SJSA1 (cell line): ENCODE data around the gene PEX14. TPM values are rescaled to one million over a fixed set of nuclear protein-coding genes. Genes with fewer than 3 reads are reported as not detected.

Experiments used
- DNase-seq, 2 experiments: peaks; one replicate each; pipeline ENCODE4 v3.0.0-alpha.2; 2015 to 2020; ENCODE audit warnings: low spot score in 2 of 2, low read depth in 1 of 2
- H3K27ac ChIP-seq: fragments of 250-450 bp; sonication (Bioruptor Pico); 2 replicates; pipeline ENCODE4 v1.5.1; 2020; ENCODE audit warnings: mild to moderate bottlenecking, moderate library complexity
- H3K27me3 ChIP-seq: fragments of 250-450 bp; sonication (Bioruptor Pico); replicated peaks from 2 replicates; pipeline ENCODE4 v1.5.1; 2020; ENCODE audit warnings: mild to moderate bottlenecking, moderate library complexity
- H3K36me3 ChIP-seq: fragments of 250-450 bp; sonication (Bioruptor Pico); 2 replicates; pipeline ENCODE4 v1.5.1; 2020; ENCODE audit warnings: mild to moderate bottlenecking
- H3K4me1 ChIP-seq: fragments of 250-450 bp; sonication (Bioruptor Pico); replicated peaks from 2 replicates; pipeline ENCODE4 v1.6.1; 2021; ENCODE audit warnings: mild to moderate bottlenecking
- H3K4me3 ChIP-seq: fragments of 250-450 bp; sonication (Bioruptor Pico); 2 replicates; pipeline ENCODE4 v1.5.1; 2020; ENCODE audit warnings: mild to moderate bottlenecking
- H3K9me3 ChIP-seq: fragments of 250-450 bp; sonication (Bioruptor Pico); replicated peaks from 2 replicates; pipeline ENCODE4 v1.5.1; 2020; ENCODE audit warnings: mild to moderate bottlenecking
- total RNA-seq: library from RNA; depleted of rRNA; stranded (reverse); fragments of >200 nt; shearing (Covaris generic); gene quantifications from 2 replicates; pipeline ENCODE4 v1.2.3, GENCODE V29; 2014

The PEX14 gene
- total RNA-seq, 1 experiment from 2014 or later, result 13.8 TPM

DNA sequence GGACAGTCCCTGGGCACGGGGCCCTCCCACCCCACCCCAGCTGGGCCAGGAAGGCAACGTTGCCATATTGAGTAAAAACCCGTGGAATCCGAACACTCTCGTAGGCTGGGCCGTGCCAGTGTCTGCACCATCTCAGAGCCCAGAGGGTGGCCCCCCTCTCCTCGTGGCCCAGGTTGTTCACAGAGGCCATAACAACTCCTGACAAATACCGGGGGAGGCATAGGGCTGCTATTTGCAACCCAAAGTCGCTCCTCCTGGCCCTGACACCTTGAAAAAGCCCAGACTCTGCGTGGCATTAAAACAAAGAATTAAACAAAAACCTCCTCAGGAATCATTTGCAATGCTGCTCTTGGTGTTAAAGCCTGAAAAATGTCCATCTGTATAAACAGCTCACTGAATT lies 180.3 kb downstream of the PEX14 start:
- Histone ChIP-seq H3K27me3 (peaks cover 13% of the 10 kb centered on the region), H3K4me1 (no peaks in the 10 kb centered on the region), H3K36me3 (no peaks in the 10 kb centered on the region), H3K9me3 (no peaks in the 10 kb centered on the region), H3K27ac (no peak overlapping the region), H3K4me3 (no peak overlapping the region)
- no peak for DNase-seq

DNA sequence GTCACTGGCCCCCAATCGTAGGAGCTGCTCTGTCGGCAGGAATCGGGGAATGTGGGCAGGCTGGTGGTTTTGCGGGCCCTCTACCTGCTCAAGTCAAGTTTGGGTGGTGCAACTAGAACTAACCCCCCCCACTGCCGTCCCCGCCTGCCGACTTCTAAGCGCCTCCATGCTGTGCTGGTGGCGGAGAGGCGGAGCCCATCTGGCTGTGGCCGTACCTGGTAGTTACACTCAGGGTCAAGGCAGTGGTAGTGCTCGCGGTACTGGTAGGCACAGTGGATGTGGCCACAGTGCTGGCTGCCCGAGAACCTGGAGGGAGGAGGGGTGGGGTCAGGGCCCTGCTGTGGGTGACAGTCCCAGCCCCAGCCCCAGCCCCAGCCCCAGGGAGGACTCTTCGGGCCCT lies 181.7 kb downstream of the PEX14 start:
- Histone ChIP-seq H3K27me3 (peaks cover 13% of the 10 kb centered on the region), H3K36me3 (no peaks in the 10 kb centered on the region), H3K4me3 (no peak overlapping the region), H3K9me3 (no peaks in the 10 kb centered on the region), H3K4me1 (no peaks in the 10 kb centered on the region), H3K27ac (no peak overlapping the region)
- DNase-seq, result no peak

DNA sequence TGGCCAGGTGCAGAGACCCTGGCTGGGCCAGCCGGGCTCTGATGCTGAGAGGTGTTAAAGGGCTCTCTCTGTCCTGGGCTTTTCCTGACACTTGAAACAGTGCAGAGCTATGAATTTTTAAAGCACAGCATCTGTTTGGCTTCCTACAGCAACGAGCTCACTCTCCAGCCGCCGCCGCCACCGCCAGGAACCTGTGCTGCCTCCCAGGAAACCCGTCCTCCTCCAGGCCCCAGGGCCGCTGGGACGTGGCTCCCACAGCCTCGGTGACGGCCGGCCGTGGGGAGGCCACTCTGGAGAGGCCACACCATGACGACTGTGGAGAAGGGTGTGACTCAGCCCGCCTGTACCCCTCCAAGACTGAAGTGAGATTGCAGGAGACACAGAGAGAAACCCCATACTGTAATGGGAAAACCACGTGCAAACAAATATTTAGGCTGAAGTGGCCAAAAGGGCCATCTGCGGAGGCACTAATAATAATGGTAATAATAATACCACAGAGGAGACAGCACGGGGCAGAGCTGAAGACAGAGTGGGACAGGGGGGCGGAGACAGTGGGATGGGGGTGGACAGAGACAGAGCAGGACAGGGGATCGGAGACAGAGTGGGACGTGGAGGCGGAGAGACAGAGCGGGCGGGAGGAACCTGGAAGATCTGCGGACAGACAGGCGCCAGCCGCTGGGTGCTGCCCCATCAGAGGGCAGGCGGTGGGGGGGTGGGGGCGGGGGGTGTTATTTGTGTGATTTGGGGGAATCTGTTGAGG lies 182.5 kb downstream of the PEX14 start:
- DNase-seq, result no peak
- no peak overlapping the region for H3K4me3 ChIP-seq
- no peak overlapping the region for H3K27ac ChIP-seq

DNA sequence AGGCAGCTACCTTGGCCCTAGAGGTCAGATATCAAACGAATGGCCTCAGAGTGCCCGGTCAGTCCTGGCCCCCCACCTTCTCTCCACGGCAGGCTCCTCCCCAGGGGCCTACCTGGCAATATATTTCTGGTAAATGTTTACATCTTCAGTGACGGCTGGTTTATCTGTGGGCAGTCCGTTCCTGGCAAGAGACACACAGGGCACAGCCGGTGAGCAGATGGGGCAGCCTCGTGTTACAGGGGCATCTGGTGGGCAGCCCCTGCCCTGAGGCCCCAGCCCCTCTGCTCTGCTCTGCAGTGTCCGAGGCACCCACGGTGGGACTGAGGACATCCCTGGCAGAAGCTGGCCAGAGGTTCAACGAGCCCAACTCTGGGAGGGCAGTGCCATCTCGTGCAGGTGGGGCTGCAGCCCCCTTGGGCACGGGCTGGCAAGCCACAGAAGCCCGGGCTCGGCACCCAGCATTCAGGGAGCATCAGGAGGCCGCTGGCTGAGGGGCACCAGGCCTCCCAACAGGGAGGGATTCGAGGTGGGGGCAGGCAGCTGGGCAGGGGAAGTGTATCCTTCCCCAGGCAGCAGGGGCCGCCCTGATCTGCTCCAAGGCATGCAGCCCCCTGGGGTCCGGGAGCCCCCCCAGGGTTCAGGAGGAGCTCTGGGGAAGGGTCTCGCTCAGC lies 183.8 kb downstream of the PEX14 start:
- H3K27ac ChIP-seq, result no peak overlapping the region
- H3K27me3 ChIP-seq, result peaks cover 13% of the 10 kb centered on the region

More for the DNA sequence above, 182.5 kb downstream of the PEX14 start:
- Histone ChIP-seq H3K36me3 (no peaks in the 10 kb centered on the region), H3K27me3 (peaks cover 13% of the 10 kb centered on the region), H3K9me3 (no peaks in the 10 kb centered on the region), H3K4me1 (no peaks in the 10 kb centered on the region)

DNA sequence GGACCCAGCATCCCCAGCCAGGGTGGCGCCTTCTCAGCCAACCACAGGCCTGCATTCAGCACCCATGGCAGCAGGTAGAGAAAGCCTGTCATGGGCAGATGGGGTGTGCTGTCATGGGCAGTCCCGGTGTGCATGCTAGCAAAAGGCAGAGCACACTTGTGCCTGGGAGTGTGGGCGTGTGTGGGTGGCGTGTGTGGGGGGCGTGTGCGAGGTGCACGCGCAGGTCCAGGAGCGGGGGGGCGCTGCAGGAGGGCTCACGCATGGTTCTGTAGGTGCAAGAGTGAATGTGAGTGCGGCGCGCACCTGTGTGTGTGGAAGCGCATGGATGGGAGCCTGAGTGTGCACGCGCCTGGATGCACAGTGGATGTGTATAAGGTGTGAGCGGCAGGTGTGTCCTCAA lies 184.5 kb downstream of the PEX14 start:
- DNase-seq, result no peak
- Histone ChIP-seq H3K4me1 (no peaks in the 10 kb centered on the region), H3K9me3 (no peaks in the 10 kb centered on the region), H3K27ac (no peak overlapping the region), H3K4me3 (no peak overlapping the region), H3K27me3 (peaks cover 7% of the 10 kb centered on the region), H3K36me3 (no peaks in the 10 kb centered on the region)

More for the DNA sequence above, 183.8 kb downstream of the PEX14 start:
- Histone ChIP-seq H3K4me3 (no peak overlapping the region), H3K4me1 (no peaks in the 10 kb centered on the region), H3K36me3 (no peaks in the 10 kb centered on the region), H3K9me3 (no peaks in the 10 kb centered on the region)
- no peak for DNase-seq

DNA sequence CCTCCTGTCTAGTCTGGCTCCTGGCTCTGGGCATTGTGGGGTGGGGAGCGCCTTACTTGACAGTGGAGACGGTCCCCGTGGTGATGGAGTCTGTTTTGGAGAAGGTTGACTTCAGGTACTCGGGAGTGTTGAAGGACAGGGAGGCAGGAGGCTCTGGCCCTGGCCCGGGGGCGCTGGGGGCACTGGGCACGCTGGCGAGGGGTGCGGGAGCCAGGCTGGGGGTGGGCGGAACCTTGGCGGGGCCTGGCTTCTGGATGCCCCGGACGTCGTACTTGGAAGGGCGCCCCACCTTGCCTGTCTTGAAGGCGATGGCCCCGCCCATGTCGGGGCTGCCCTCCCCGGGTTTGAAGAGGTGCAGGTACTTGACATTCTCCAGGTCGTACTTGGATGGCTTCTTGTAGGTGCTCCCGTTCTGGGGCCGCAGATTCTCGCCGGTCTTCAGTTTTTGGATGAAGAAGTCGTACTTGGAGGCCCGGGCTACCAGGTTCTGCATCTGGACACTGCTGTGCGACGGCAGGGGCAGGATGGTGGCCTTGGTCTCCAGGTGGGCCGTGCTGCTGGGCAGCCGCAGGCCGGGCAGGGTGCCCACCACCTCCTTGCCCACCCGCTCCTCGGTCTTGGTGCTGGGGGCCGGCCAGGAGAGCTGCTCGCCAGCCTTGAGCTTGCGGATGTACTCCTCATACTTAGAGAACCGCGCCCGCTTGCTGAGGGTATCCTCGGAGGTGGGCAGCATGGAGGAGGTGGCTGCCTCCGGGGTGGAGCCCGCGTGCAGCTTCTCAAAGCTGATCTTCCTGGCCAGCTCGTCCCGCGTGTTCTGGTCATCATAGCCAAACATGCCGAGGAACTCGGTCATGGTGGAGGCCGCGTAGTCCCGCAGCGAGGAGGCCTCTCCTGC lies 185.1 kb downstream of the PEX14 start:
- no peaks in the 10 kb centered on the region for H3K9me3 ChIP-seq
- H3K36me3 ChIP-seq, result no peaks in the 10 kb centered on the region
- peaks cover 5% of the 10 kb centered on the region for H3K27me3 ChIP-seq
- no peaks in the 10 kb centered on the region for H3K4me1 ChIP-seq
- no peak overlapping the region for H3K27ac ChIP-seq
- no peak for DNase-seq
- H3K4me3 ChIP-seq, result no peak overlapping the region

DNA sequence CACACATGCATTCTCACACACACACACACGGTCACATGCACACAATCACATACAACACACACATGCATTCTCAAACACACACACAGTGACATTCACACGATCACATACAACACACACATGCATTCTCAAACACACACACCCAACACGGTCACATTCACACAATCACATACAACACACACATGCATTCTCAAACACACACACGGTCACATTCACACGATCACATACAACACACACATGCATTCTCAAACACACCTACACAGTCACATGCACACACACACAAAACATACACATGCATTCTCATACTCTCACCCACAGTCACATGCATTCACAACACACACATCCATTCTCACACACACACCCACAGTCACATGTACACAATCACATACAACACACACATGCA lies 186.7 kb downstream of the PEX14 start:
- Histone ChIP-seq H3K9me3 (no peaks in the 10 kb centered on the region), H3K4me1 (no peaks in the 10 kb centered on the region), H3K36me3 (no peaks in the 10 kb centered on the region)

DNA sequence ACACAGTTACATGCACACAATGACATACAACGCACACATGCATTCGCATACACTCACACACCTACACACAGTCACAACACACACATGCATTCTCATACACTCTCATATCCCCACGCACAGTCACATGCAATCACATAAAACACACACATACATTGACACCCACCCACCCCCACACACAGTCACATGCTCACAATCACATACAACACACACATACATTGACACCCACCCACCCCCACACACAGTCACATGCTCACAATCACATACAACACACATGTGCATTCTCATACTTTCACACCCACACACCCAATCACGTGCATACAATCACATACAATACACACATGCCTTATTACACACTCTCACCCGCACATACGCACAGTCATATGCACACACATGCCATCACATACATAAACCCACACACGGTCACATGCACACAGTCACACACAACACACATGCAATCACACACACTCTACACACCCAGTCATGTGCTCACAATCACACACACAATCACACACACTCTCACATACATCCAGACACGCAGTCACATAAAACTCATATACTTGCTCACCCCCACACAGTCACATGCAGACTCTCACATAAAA lies 187.4 kb downstream of the PEX14 start:
- no peaks in the 10 kb centered on the region for H3K4me1 ChIP-seq
- DNase-seq, result no peak
- H3K9me3 ChIP-seq, result no peaks in the 10 kb centered on the region
- no peaks in the 10 kb centered on the region for H3K36me3 ChIP-seq
- H3K27ac ChIP-seq, result no peak overlapping the region
- peaks cover 10% of the 10 kb centered on the region for H3K27me3 ChIP-seq
- H3K4me3 ChIP-seq, result no peak overlapping the region

More for the DNA sequence above, 186.7 kb downstream of the PEX14 start:
- no peak overlapping the region for H3K4me3 ChIP-seq
- peaks cover 8% of the 10 kb centered on the region for H3K27me3 ChIP-seq
- no peak overlapping the region for H3K27ac ChIP-seq
- no peak for DNase-seq

DNA sequence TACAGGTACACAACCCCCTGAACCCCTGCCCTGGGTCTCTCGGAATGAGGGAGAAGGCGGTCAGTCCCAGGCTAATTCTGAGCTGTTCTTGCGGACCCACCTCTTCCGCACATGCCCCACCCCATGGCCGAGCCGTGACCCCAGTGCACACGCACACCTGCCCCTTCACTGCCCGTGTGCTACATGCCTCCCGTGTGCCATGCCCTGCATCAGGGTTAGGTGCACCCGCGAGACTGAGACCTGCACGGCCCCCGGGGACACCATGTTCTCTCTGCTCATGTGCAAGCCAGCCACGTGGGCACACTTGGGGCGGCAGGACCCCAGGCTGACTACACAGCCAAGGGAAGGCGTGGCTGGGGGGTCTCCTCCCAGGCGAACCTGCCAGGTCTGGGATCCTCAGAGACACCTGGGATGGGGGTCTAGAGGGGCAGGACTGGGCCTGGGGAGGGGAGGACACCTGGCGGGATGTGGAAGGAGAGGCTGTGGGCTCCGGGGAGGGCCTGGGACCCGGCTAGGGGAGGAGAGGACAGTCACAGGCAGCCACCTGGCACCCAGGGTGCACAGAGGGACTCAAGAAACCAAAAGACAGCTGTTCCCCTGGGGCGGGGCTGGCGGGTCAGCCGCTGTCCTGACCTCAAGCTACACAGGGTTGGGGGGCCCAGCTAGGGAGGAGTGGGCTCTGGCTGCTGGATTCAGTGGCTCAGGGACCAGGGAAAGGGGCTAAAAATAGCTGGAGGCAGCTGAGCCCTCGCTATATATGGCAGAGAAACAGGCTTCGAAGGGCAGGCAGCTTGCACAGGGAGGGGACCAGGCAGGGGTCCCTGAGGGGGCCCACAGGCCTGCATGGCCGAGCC lies 188.3 kb downstream of the PEX14 start:
- Histone ChIP-seq H3K27me3 (peaks cover 10% of the 10 kb centered on the region), H3K27ac (no peak overlapping the region), H3K36me3 (no peaks in the 10 kb centered on the region), H3K4me1 (no peaks in the 10 kb centered on the region), H3K9me3 (no peaks in the 10 kb centered on the region), H3K4me3 (no peak overlapping the region)
- no peak for DNase-seq

DNA sequence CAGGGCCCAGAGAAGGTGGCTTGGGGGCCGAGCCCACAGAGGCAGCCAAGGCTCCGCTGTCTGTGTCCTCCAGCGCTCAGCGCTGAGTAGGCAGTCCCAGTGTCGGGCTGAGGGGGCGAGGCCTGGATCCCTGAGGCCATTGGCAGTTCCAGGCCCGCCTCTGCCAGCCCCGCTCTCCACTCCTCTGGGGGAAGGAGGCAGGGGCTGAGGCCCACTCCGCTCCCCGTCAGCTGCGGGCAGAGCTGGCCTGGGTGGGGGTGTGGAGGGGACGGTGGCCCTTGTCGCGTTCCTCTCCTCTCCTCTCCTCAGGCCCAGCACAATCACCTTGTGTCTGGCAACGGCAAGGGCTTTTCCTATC lies 188.9 kb downstream of the PEX14 start:
- Histone ChIP-seq H3K36me3 (no peaks in the 10 kb centered on the region), H3K9me3 (no peaks in the 10 kb centered on the region), H3K27me3 (peaks cover 16% of the 10 kb centered on the region), H3K27ac (no peak overlapping the region), H3K4me1 (no peaks in the 10 kb centered on the region), H3K4me3 (no peak overlapping the region)
- no peak for DNase-seq

DNA sequence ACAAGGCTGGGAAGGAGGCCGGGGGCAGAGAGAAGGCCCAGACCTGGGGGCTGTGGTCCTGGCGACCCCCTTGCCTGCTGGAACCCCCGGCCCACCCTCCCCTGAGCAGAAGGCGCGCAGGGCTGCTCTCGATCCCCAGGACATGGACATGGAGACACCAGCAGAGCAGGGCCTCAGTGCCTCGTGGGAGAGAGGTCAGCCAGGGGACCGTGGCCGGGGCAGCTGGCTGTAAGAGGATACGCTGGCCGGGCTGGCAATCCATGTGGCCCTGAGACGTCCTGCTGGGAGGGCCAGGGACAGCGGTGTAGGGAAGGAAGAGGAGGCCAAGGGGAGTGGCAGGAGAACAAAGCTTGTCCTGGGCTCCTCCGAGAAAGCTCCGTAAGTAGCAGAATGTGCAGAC lies 189.5 kb downstream of the PEX14 start:
- Histone ChIP-seq H3K9me3 (no peaks in the 10 kb centered on the region), H3K36me3 (no peaks in the 10 kb centered on the region), H3K27me3 (peaks cover 20% of the 10 kb centered on the region), H3K4me3 (no peak overlapping the region), H3K27ac (no peak overlapping the region), H3K4me1 (no peaks in the 10 kb centered on the region)
- DNase-seq, result no peak

DNA sequence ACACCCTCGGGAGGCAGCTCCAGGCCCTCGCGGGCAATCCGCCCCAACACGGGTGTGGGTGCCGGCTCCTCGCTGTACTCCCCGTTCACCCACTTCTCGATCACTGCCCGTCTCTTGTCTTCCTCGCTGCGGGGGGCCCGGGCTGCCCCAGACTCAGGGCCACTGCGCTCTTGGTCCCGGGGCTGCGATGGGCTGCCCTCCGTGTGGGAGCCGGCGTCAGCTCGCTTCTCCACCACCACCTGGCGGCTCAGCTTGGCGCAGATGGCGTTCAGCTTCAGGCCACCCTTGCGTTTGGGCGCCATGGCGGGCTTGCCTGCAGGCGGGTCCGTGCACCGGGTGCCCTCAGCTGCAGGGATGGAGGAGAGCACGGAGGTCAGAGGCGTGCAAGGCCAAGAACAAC lies 190.5 kb downstream of the PEX14 start:
- Histone ChIP-seq H3K4me3 (no peak overlapping the region), H3K27ac (no peak overlapping the region), H3K27me3 (peaks cover 23% of the 10 kb centered on the region), H3K4me1 (no peaks in the 10 kb centered on the region), H3K36me3 (no peaks in the 10 kb centered on the region), H3K9me3 (no peaks in the 10 kb centered on the region)
- DNase-seq, result no peak
